Heart left ventricle (tissue), 13 donors: ENCODE data around the gene PANX1.

ENCODE experiments used
- CTCF ChIP-seq, 12 donors: fragments of 200-600 bp; sonication (generic) in 4 of 12; IDR thresholded peaks; one replicate each; pipeline versions ENCODE4 v1.5.0 to v1.8.0; 2018 to 2022; ENCODE audit warnings: antibody characterized with exemption in 12 of 12, mild to moderate bottlenecking in 5 of 12
- POLR2A ChIP-seq, 2 donors: fragments of 450-650 bp; IDR thresholded peaks; one replicate each; pipeline ENCODE4 v1.6.1; 2017; ENCODE audit warnings: antibody characterized with exemption in 2 of 2, mild to moderate bottlenecking in 2 of 2, moderate library complexity in 2 of 2
- donor health status: ischemic (EF 13 %, LVEDD 7.1; RV severe dilation, severe dysfunction).
- donor health status: DM: no; HTN: yes; CAD: no.
- donor health status: DM: no; HTN: no; CAD: no.
- donor health status: ischemic (EF 25% LVEDD 6.9; RV normal size, moderate dysfunction).
- donor health status: ischemic (EF 25% LVEDD 5.7; RV mildly dilated, moderate dysfunction).
- donor health status: ischemic (EF 35%, LVEDD 5.7; RV mildly dilated, moderate dysfunction).
- donor health status: nonischemic (EF 11% LVEDD 7.7; RV severe dilation, severe dysfunction).
- donor health status: DM: yes; HTN: yes; CAD: no.
- donor health status: PGD.
- donor health status: ischemic (EF 29% LVEDD 5.4; RV normal size, mild dysfunction).
- donor health status: nonischemic (EF 23%, LVEDD 6.1; RV moderate dilation, normal function).

GRCh38 chr11:94145916-94146315 lies 17.3 kb downstream of the PANX1 start:
- no peak for TF ChIP-seq POLR2A (IDR thresholded peaks at IDR 0.05)
- TF ChIP-seq CTCF (IDR thresholded peaks at IDR 0.05), result no peak
